HL-60 (cell line): Measurements from ENCODE around the gene BRSK2.

ENCODE experiments used
- DNase-seq, 2 experiments: peaks; one replicate each; pipeline ENCODE4 v3.0.0-alpha.2; 2010 to 2020; ENCODE audit warnings: low read depth in 1 of 2, low spot score in 1 of 2
- H3K27ac ChIP-seq: fragments of 250-450 bp; sonication (Bioruptor Pico); replicated peaks from 2 replicates; pipeline ENCODE4 v1.5.1; 2020; ENCODE audit warnings: mild to moderate bottlenecking, moderate library complexity
- H3K27me3 ChIP-seq: fragments of 250-450 bp; sonication (Bioruptor Pico); 2 replicates; pipeline ENCODE4 v1.5.1; 2021; ENCODE audit warnings: mild to moderate bottlenecking, moderate library complexity; ENCODE audit not compliant: insufficient read depth, poor library complexity, severe bottlenecking
- H3K4me3 ChIP-seq: replicated peaks from 2 replicates; pipeline ENCODE4 v1.5.1; 2011; ENCODE audit warnings: mild to moderate bottlenecking, control low read depth, low read length; ENCODE audit not compliant: insufficient read depth
- GABPA ChIP-seq: IDR thresholded peaks from 2 replicates; pipeline ENCODE4 v1.6.1; 2012; ENCODE audit warnings: low read depth
- POLR2AphosphoS5 ChIP-seq: IDR thresholded peaks from 2 replicates; pipeline ENCODE4 v1.6.1; 2012; ENCODE audit warnings: low read depth
- SPI1 ChIP-seq: IDR thresholded peaks from 2 replicates; pipeline ENCODE4 v1.6.1; 2012; ENCODE audit warnings: low read depth, mild to moderate bottlenecking, borderline replicate concordance
- TF ChIP-seq, protein P1 (sequence below): IDR thresholded peaks from one replicate; pipeline ENCODE4 v1.5.1; 2011; ENCODE audit warnings: low read length, control low read depth, inconsistent platforms; ENCODE audit not compliant: insufficient read depth
- TF ChIP-seq, protein P2 (sequence below): IDR thresholded peaks from 2 replicates; pipeline ENCODE4 v1.6.1; 2012; ENCODE audit warnings: low read depth; ENCODE audit not compliant: insufficient replicate concordance

BRSK2 gene

DNA sequence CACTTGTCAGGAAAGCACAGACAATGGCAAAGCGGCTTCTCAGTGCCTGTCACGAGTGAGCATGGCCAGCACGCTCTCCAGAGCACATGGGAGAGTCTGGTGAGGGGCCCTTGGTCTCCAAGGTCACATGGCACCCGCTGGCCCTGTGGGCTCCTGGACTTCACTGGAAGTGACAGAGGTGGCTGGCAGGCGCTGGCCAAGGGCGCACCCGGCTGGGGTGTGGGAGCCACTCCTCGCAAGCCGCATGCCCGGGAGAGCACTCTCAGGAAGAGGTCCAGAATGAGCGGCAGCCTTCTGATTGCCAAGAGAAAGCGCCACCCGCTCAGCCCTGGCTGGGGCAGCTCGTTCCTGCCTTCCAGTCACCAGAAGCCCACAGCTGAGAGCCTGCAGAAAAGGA lies 114.0 kb downstream of the BRSK2 start:
- TF ChIP-seq, protein P1, sequence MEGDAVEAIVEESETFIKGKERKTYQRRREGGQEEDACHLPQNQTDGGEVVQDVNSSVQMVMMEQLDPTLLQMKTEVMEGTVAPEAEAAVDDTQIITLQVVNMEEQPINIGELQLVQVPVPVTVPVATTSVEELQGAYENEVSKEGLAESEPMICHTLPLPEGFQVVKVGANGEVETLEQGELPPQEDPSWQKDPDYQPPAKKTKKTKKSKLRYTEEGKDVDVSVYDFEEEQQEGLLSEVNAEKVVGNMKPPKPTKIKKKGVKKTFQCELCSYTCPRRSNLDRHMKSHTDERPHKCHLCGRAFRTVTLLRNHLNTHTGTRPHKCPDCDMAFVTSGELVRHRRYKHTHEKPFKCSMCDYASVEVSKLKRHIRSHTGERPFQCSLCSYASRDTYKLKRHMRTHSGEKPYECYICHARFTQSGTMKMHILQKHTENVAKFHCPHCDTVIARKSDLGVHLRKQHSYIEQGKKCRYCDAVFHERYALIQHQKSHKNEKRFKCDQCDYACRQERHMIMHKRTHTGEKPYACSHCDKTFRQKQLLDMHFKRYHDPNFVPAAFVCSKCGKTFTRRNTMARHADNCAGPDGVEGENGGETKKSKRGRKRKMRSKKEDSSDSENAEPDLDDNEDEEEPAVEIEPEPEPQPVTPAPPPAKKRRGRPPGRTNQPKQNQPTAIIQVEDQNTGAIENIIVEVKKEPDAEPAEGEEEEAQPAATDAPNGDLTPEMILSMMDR = no peak
- TF ChIP-seq, protein P2, sequence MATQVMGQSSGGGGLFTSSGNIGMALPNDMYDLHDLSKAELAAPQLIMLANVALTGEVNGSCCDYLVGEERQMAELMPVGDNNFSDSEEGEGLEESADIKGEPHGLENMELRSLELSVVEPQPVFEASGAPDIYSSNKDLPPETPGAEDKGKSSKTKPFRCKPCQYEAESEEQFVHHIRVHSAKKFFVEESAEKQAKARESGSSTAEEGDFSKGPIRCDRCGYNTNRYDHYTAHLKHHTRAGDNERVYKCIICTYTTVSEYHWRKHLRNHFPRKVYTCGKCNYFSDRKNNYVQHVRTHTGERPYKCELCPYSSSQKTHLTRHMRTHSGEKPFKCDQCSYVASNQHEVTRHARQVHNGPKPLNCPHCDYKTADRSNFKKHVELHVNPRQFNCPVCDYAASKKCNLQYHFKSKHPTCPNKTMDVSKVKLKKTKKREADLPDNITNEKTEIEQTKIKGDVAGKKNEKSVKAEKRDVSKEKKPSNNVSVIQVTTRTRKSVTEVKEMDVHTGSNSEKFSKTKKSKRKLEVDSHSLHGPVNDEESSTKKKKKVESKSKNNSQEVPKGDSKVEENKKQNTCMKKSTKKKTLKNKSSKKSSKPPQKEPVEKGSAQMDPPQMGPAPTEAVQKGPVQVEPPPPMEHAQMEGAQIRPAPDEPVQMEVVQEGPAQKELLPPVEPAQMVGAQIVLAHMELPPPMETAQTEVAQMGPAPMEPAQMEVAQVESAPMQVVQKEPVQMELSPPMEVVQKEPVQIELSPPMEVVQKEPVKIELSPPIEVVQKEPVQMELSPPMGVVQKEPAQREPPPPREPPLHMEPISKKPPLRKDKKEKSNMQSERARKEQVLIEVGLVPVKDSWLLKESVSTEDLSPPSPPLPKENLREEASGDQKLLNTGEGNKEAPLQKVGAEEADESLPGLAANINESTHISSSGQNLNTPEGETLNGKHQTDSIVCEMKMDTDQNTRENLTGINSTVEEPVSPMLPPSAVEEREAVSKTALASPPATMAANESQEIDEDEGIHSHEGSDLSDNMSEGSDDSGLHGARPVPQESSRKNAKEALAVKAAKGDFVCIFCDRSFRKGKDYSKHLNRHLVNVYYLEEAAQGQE = no peak
- no peak for TF ChIP-seq SPI1
- no peak for TF ChIP-seq GABPA
- TF ChIP-seq POLR2AphosphoS5 = no peak
- Histone ChIP-seq H3K27me3 (no peaks in the 10 kb centered on the region), H3K27ac (no peak overlapping the region), H3K4me3 (no peak overlapping the region)
- no peak for DNase-seq

DNA sequence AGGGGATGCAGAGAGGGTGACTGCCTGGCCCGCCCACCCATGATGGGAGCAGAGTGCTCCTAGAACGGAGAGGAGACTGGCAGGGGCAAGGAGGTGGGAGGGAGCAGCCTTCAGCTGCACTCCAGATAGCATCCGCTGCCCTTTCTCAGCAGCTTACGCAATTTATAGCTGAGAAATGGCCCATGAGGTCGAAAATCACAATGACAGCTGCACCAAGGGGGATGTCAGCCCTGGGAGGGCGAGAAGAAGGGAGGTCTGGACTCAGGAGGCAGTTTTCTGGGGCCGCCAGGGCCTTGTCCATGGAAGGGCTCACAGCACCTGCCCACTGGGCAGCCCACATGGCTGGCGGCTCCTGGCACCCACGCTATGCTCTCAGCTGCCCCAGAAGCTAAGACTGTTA lies 114.4 kb downstream of the BRSK2 start:
- H3K4me3 ChIP-seq = no peak overlapping the region
- H3K27ac ChIP-seq = no peak overlapping the region
- DNase-seq = no peak
- TF ChIP-seq, protein P2 = no peak
- TF ChIP-seq POLR2AphosphoS5 = no peak
- TF ChIP-seq, protein P1 = no peak
- TF ChIP-seq GABPA = no peak
- no peak for TF ChIP-seq SPI1
- H3K27me3 ChIP-seq = no peaks in the 10 kb centered on the region

DNA sequence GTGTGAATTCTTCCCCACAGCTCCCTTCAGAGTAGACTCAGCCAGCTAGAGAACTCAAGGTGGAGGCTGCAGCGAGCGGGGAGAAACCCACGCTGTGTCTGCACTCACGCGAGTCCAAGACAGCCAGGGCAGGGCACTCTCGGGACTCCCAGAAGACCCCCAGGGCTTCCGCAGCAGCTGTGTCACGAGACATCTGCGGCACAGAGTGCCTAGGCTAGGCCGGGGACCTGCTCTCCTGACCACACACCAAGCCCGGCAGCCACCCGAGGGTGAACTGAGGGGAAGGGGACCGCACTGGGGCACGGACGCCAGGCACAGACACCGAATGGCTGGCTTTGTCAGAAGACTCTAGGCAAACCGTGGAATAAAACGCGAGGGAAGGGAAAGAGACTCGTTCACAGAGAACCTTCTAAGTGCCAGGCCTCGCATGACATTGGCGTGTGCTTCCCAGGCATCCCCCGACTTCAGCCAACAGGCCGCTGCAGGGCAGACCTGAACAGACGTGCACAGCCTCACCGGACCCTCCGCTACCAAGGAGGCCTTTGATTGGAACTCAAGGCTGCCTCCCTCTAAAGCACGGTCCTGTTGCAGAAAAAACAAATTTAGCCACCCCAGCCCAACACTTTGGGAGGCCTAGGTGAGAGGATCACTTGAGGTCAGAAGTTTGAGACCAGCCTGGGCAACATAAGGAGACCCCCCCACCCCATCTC lies 115.0 kb downstream of the BRSK2 start:
- no peak overlapping the region for H3K4me3 ChIP-seq
- no peak for DNase-seq
- no peak overlapping the region for H3K27ac ChIP-seq
- TF ChIP-seq SPI1 (no peak), POLR2AphosphoS5 (no peak), GABPA (no peak)
- TF ChIP-seq, protein P2 = no peak
- TF ChIP-seq, protein P1 = no peak
- no peaks in the 10 kb centered on the region for H3K27me3 ChIP-seq
